Upper lobe of left lung (tissue), 6 donors: ENCODE measurements around the gene LRP8. TPM values are rescaled to one million over a fixed set of nuclear protein-coding genes. Genes with fewer than 3 reads are reported as not detected.

ENCODE experiments used
- ATAC-seq, 2 donors: fragments of 200-7000 bp; cut with Tn5 transposase; one replicate each; pipeline ENCODE4 v1.9.1; 2022; ENCODE audit warnings: mild to moderate bottlenecking in 2 of 2, moderate library complexity in 2 of 2; ENCODE audit not compliant: low FRiP score in 2 of 2
- DNase-seq, 2 donors: peaks; one replicate each; pipeline ENCODE4 v3.0.0-alpha.2; 2019 to 2020
- H3K27ac ChIP-seq, 4 donors: fragments of 200-600 bp; sonication (generic); one replicate each; pipeline ENCODE4 v1.5.1; 2016 to 2019
- H3K27me3 ChIP-seq, 4 donors: fragments of 200-600 bp; sonication (generic); one replicate each; pipeline ENCODE4 v1.5.1; 2017 to 2019
- H3K36me3 ChIP-seq, 4 donors: fragments of 200-600 bp; sonication (generic); one replicate each; pipeline ENCODE4 v1.5.1; 2016 to 2019
- H3K4me1 ChIP-seq, 4 donors: fragments of 200-600 bp; sonication (generic); one replicate each; pipeline ENCODE4 v1.5.1; 2018 to 2019
- H3K4me3 ChIP-seq, 4 donors: fragments of 200-600 bp; sonication (generic); one replicate each; pipeline ENCODE4 v1.5.1; 2017 to 2019; ENCODE audit warnings: mild to moderate bottlenecking in 2 of 4, moderate library complexity in 1 of 4
- H3K9me3 ChIP-seq, 4 donors: fragments of 200-600 bp; sonication (generic); one replicate each; pipeline ENCODE4 v1.5.1; 2018 to 2019
- CTCF ChIP-seq, 6 experiments: fragments of 450-650 bp in 4 of 6; fragments of 200-600 bp in 2 of 6; sonication (generic) in 2 of 6; IDR thresholded peaks; one replicate each; pipeline ENCODE4 v1.5.1; 2016 to 2019; ENCODE audit warnings: antibody characterized with exemption in 6 of 6
- EP300 ChIP-seq, 4 donors: sonication (generic); formaldehyde crosslinking; IDR thresholded peaks; one replicate each; pipeline ENCODE4 v1.5.1; 2017; ENCODE audit warnings: antibody characterized with exemption in 4 of 4, control low read depth in 2 of 4
- POLR2A ChIP-seq, 4 donors: fragments of 450-650 bp; IDR thresholded peaks; one replicate each; pipeline ENCODE4 v1.5.1; 2016 to 2017; ENCODE audit warnings: antibody characterized with exemption in 4 of 4, mild to moderate bottlenecking in 2 of 4
- POLR2AphosphoS5 ChIP-seq, 2 donors: sonication (generic); formaldehyde crosslinking; IDR thresholded peaks; one replicate each; pipeline ENCODE4 v1.5.1; 2017; ENCODE audit warnings: antibody characterized with exemption in 2 of 2
- WGBS, 2 donors: methylation state at CpG; one replicate each; pipeline ENCODE4 v1.1.5; 2017 to 2018; 5-methylcytosine and 5-hydroxymethylcytosine counted together
- total RNA-seq, 6 donors: library from RNA; depleted of rRNA in 4 of 6; stranded (reverse); fragments of >200 nt in 4 of 6; gene quantifications; one replicate each; pipeline versions ENCODE4 v1.1.0 to v1.2.1, GENCODE V29; 2016 to 2021
- donor health status: DM: no; HTN: no; CAD: no; lungs with moderate emphysema.
- donor health status: DM: no; HTN: yes; CAD: no; lungs with severe emphysema.

The LRP8 gene
- total RNA-seq, 6 donors from 2014 or later: 4.6 to 23.0 (median 11.1) TPM

- WGBS, 2 donors: 69 to 72% methylated on average over 3 of the region's 3 CpGs
- no peak for ATAC-seq
- H3K9me3 ChIP-seq: no peaks in the 10 kb centered on the region
- no peak overlapping the region for H3K27ac ChIP-seq
- no peak for TF ChIP-seq EP300 (IDR thresholded peaks at IDR 0.05)
- H3K27me3 ChIP-seq: no peaks in the 10 kb centered on the region
- no peak for DNase-seq
- no peak overlapping the region for H3K4me3 ChIP-seq
- no peaks in the 10 kb centered on the region for H3K4me1 ChIP-seq
- peaks cover 0 to 4% (median 0%) of the 10 kb centered on the region in 4 donors for H3K36me3 ChIP-seq
Measured at GRCh38 chr1:53249706-53250105, 78.2 kb downstream of the LRP8 start.

GRCh38 chr1:53246261-53247134 lies 81.4 kb downstream of the LRP8 start:
- ATAC-seq (no peak), DNase-seq (no peak)
- 82 to 93% methylated on average over 4 of the region's 4 CpGs for WGBS, 2 donors

GRCh38 chr1:53244141-53244540 lies 83.7 kb downstream of the LRP8 start:
- ATAC-seq (no peak), DNase-seq (no peak)
- Histone ChIP-seq H3K4me3 (no peak overlapping the region), H3K27me3 (no peaks in the 10 kb centered on the region), H3K9me3 (no peaks in the 10 kb centered on the region), H3K4me1 (peaks cover 0 to 2% (median 1%) of the 10 kb centered on the region in 4 donors), H3K27ac (no peak overlapping the region), H3K36me3 (no peaks in the 10 kb centered on the region)
- 44 to 47% methylated on average over 4 of the region's 4 CpGs for WGBS, 2 donors
- TF ChIP-seq POLR2AphosphoS5 (IDR thresholded peaks at IDR 0.05) (no peak), POLR2A (IDR thresholded peaks at IDR 0.05) (no peak), CTCF (IDR thresholded peaks at IDR 0.05) (no peak), EP300 (IDR thresholded peaks at IDR 0.05) (no peak)

More at GRCh38 chr1:53246261-53247134, 81.4 kb downstream of the LRP8 start:
- Histone ChIP-seq H3K27me3 (no peaks in the 10 kb centered on the region), H3K4me3 (no peak overlapping the region), H3K36me3 (no peaks in the 10 kb centered on the region), H3K27ac (no peak overlapping the region), H3K9me3 (no peaks in the 10 kb centered on the region), H3K4me1 (no peaks in the 10 kb centered on the region)
- TF ChIP-seq POLR2AphosphoS5 (IDR thresholded peaks at IDR 0.05) (no peak), EP300 (IDR thresholded peaks at IDR 0.05) (no peak), POLR2A (IDR thresholded peaks at IDR 0.05) (no peak), CTCF (IDR thresholded peaks at IDR 0.05) (no peak)

- Histone ChIP-seq H3K4me1 (peaks cover 4 to 13% (median 10%) of the 10 kb centered on the region in 4 donors), H3K9me3 (no peaks in the 10 kb centered on the region), H3K27ac (no peak overlapping the region), H3K4me3 (no peak overlapping the region), H3K36me3 (no peaks in the 10 kb centered on the region), H3K27me3 (no peaks in the 10 kb centered on the region)
- no peak for TF ChIP-seq CTCF (IDR thresholded peaks at IDR 0.05)
- TF ChIP-seq POLR2A (IDR thresholded peaks at IDR 0.05): no peak
- no peak for TF ChIP-seq POLR2AphosphoS5 (IDR thresholded peaks at IDR 0.05)
- no peak for DNase-seq
- ATAC-seq: no peak
- WGBS, 2 donors: 68 to 91% methylated on average over 4 of the region's 4 CpGs
Measured at GRCh38 chr1:53242381-53242780, 85.5 kb downstream of the LRP8 start.

GRCh38 chr1:53241828-53242227 lies 86.0 kb downstream of the LRP8 start:
- no peaks in the 10 kb centered on the region for H3K36me3 ChIP-seq
- ATAC-seq (no peak), DNase-seq (no peak)
- H3K27me3 ChIP-seq: no peaks in the 10 kb centered on the region
- 80 to 92% methylated on average over 2 of the region's 2 CpGs for WGBS, 2 donors
- H3K27ac ChIP-seq: no peak overlapping the region
- H3K4me3 ChIP-seq: no peak overlapping the region
- TF ChIP-seq POLR2A (IDR thresholded peaks at IDR 0.05): no peak
- TF ChIP-seq CTCF (IDR thresholded peaks at IDR 0.05): no peak
- TF ChIP-seq EP300 (IDR thresholded peaks at IDR 0.05): no peak
- H3K4me1 ChIP-seq: peaks cover 10 to 18% (median 15%) of the 10 kb centered on the region in 4 donors
- no peaks in the 10 kb centered on the region for H3K9me3 ChIP-seq
